Measurements from ENCODE around the gene NREP. TPM values are rescaled to one million over a fixed set of nuclear protein-coding genes. Genes with fewer than 3 reads are reported as not detected.

The NREP gene
- total and polyA plus RNA-seq, 2 experiments from 2014 or later, result 177 to 263 TPM

GRCh38 chr5:111764019-111764418 lies 7.0 kb upstream of the NREP start:
- Histone ChIP-seq H3K36me3 (replicated peaks; ENCODE audit: insufficient read depth, low read depth) (no peaks in the 10 kb centered on the region), H2AFZ (no peak overlapping the region), H3K27ac (no peak overlapping the region), H3K4me2 (no peak overlapping the region), H3K9me3 (ENCODE audit: low read depth) (no peaks in the 10 kb centered on the region), H3K27me3 (no peaks in the 10 kb centered on the region), H4K20me1 (ENCODE audit: insufficient read depth, poor library complexity, severe bottlenecking) (no peaks in the 10 kb centered on the region), H3K4me1 (ENCODE audit: insufficient read depth) (peaks cover 6% of the 10 kb centered on the region), H3K79me2 (no peaks in the 10 kb centered on the region), H3K4me3 (no peak overlapping the region), H3K9me2 (replicated peaks; ENCODE audit: insufficient read depth) (no peaks in the 10 kb centered on the region)
- TF ChIP-seq CTCF (IDR thresholded peaks at IDR 0.05; ENCODE audit: poor library complexity) (no peak), EZH2phosphoT487 (IDR thresholded peaks at IDR 0.05; ENCODE audit: low read depth, severe bottlenecking, unreplicated experiment) (no peak), EZH2 (IDR thresholded peaks at IDR 0.05; ENCODE audit: borderline replicate concordance) (no peak)
- DNase-seq (ENCODE audit: low spot score), result no peak

GRCh38 chr5:111762895-111763294 lies 5.9 kb upstream of the NREP start:
- WGBS (ENCODE audit: low lambda C conversion rate, missing lambda C conversion rate), result 40% methylated on average over 6 of the region's 6 CpGs
- no peak overlapping the region for H3K27ac ChIP-seq
- peak overlapping the region; percentile 11 for H3K4me2 ChIP-seq
- H3K4me3 ChIP-seq, result no peak overlapping the region
- H3K9me2 ChIP-seq (replicated peaks; ENCODE audit: insufficient read depth), result no peaks in the 10 kb centered on the region
- H3K27me3 ChIP-seq, result no peaks in the 10 kb centered on the region
- H4K20me1 ChIP-seq (ENCODE audit: insufficient read depth, poor library complexity, severe bottlenecking), result no peaks in the 10 kb centered on the region
- H3K79me2 ChIP-seq, result no peaks in the 10 kb centered on the region
- no peaks in the 10 kb centered on the region for H3K9me3 ChIP-seq (ENCODE audit: low read depth)
- DNase-seq (ENCODE audit: low spot score), result no peak
- no peak overlapping the region for H2AFZ ChIP-seq
- no peaks in the 10 kb centered on the region for H3K36me3 ChIP-seq (replicated peaks; ENCODE audit: insufficient read depth, low read depth)
- H3K4me1 ChIP-seq (ENCODE audit: insufficient read depth), result peaks cover 15% of the 10 kb centered on the region
- TF ChIP-seq EZH2phosphoT487 (IDR thresholded peaks at IDR 0.05; ENCODE audit: low read depth, severe bottlenecking, unreplicated experiment), result no peak
- TF ChIP-seq CTCF (IDR thresholded peaks at IDR 0.05; ENCODE audit: poor library complexity), result no peak
- TF ChIP-seq EZH2 (IDR thresholded peaks at IDR 0.05; ENCODE audit: borderline replicate concordance), result no peak

- Histone ChIP-seq H3K9me3 (ENCODE audit: low read depth) (no peaks in the 10 kb centered on the region), H3K27ac (peak overlapping the region; percentile 97), H3K27me3 (no peaks in the 10 kb centered on the region), H3K4me1 (ENCODE audit: insufficient read depth) (peaks cover 14% of the 10 kb centered on the region), H3K9me2 (replicated peaks; ENCODE audit: insufficient read depth) (no peaks in the 10 kb centered on the region), H3K4me3 (peak overlapping the region; percentile 28), H3K79me2 (peaks cover 34% of the 10 kb centered on the region), H4K20me1 (ENCODE audit: insufficient read depth, poor library complexity, severe bottlenecking) (no peaks in the 10 kb centered on the region), H3K4me2 (peak overlapping the region; percentile 76), H2AFZ (peak overlapping the region; percentile 66), H3K36me3 (replicated peaks; ENCODE audit: insufficient read depth, low read depth) (no peaks in the 10 kb centered on the region)
- TF ChIP-seq EZH2phosphoT487 (IDR thresholded peaks at IDR 0.05; ENCODE audit: low read depth, severe bottlenecking, unreplicated experiment), result no peak
- TF ChIP-seq EZH2 (IDR thresholded peaks at IDR 0.05; ENCODE audit: borderline replicate concordance), result no peak
- TF ChIP-seq CTCF (IDR thresholded peaks at IDR 0.05; ENCODE audit: poor library complexity), result no peak
- WGBS (ENCODE audit: low lambda C conversion rate, missing lambda C conversion rate), result 8% methylated on average over 5 of the region's 5 CpGs
- no peak for DNase-seq (ENCODE audit: low spot score)
These were observed 1.3 kb upstream of the NREP start for GRCh38 chr5:111758284-111758628.
